ENCODE data around the gene ACVR1C.
"Not testable (repeated sequence)": the region's sequence is repeated elsewhere in the genome, so short reads cannot be mapped to it uniquely, and the experiment has no call there.

Gene ACVR1C

GRCh38 chr2:157572725-157573124, 55.9 kb downstream of the ACVR1C start:
- DNase-seq: peak; percentile 57

GRCh38 chr2:157566623-157567022, 62.0 kb downstream of the ACVR1C start:
- DNase-seq: not testable (repeated sequence)

GRCh38 chr2:157566113-157566512, 62.6 kb downstream of the ACVR1C start:
- DNase-seq: not testable (repeated sequence)

GRCh38 chr2:157565550-157565949, 63.1 kb downstream of the ACVR1C start:
- no peak for DNase-seq

GRCh38 chr2:157559890-157560289, 68.8 kb downstream of the ACVR1C start:
- no peak for DNase-seq

GRCh38 chr2:157559461-157559860, 69.2 kb downstream of the ACVR1C start:
- DNase-seq: no peak

- DNase-seq: no peak
Observed at GRCh38 chr2:157559061-157559460, 69.6 kb downstream of the ACVR1C start.

GRCh38 chr2:157557770-157558169, 70.9 kb downstream of the ACVR1C start:
- DNase-seq: no peak

GRCh38 chr2:157540102-157540501, 88.6 kb downstream of the ACVR1C start:
- DNase-seq: no peak

GRCh38 chr2:157538064-157538463, 90.6 kb downstream of the ACVR1C start:
- DNase-seq: no peak

- no peak for DNase-seq
Observed at GRCh38 chr2:157536815-157537214, 91.8 kb downstream of the ACVR1C start.

- DNase-seq: no peak
Observed at GRCh38 chr2:157528963-157529751, 99.5 kb downstream of the ACVR1C start.

GRCh38 chr2:157526070-157526469, 102.6 kb downstream of the ACVR1C start:
- no peak for DNase-seq

- DNase-seq: peak; percentile 2
Observed at GRCh38 chr2:157523270-157524247, 105.1 kb downstream of the ACVR1C start.

- DNase-seq: not testable (repeated sequence)
Observed at GRCh38 chr2:157514966-157515365, 113.7 kb downstream of the ACVR1C start.

- peak; percentile 25 for DNase-seq
Observed at GRCh38 chr2:157509744-157510143, 118.9 kb downstream of the ACVR1C start.

- DNase-seq: peak; percentile 4
Observed at GRCh38 chr2:157508676-157509075, 120.0 kb downstream of the ACVR1C start.

- no peak for DNase-seq
Observed at GRCh38 chr2:157506586-157506985, 122.1 kb downstream of the ACVR1C start.

- DNase-seq: no peak
Observed at GRCh38 chr2:157504623-157505022, 124.0 kb downstream of the ACVR1C start.

GRCh38 chr2:157501026-157501425, 127.6 kb downstream of the ACVR1C start:
- DNase-seq: no peak

- no peak for DNase-seq
Observed at GRCh38 chr2:157500334-157500733, 128.3 kb downstream of the ACVR1C start.

- no peak for DNase-seq
Observed at GRCh38 chr2:157498483-157498882, 130.2 kb downstream of the ACVR1C start.

GRCh38 chr2:157497638-157498314, 130.9 kb downstream of the ACVR1C start:
- peak; percentile 74 for DNase-seq

Data from NCI-H69 (cell line).